ENCODE measurements around the gene COASY.
"Not testable (repeated sequence)": the region's sequence is repeated elsewhere in the genome, so short reads cannot be mapped to it uniquely, and the experiment has no call there.

Gene COASY

GRCh38 chr17:42548070-42548837, 13.7 kb upstream of the COASY start:
- no peak for TF ChIP-seq REST (IDR thresholded peaks at IDR 0.05; ENCODE audit: insufficient read depth in 1 of 2, low read depth in 2 of 2, low read length in 2 of 2)
- TF ChIP-seq POLR2AphosphoS5 (IDR thresholded peaks at IDR 0.05; ENCODE audit: low read depth, low read length), result no peak
- no peak for TF ChIP-seq TAF1 (IDR thresholded peaks at IDR 0.05; ENCODE audit: borderline replicate concordance, insufficient read depth, low read length)
- no peak for TF ChIP-seq SIN3A (IDR thresholded peaks at IDR 0.05; ENCODE audit: borderline replicate concordance, insufficient read depth, low read length)
- no peak for TF ChIP-seq FOXP2 (optimal IDR thresholded peaks at IDR 0.05; ENCODE audit: borderline replicate concordance, extremely low read depth, extremely low read length, insufficient read depth)

GRCh38 chr17:42548993-42549755, 12.8 kb upstream of the COASY start:
- TF ChIP-seq TAF1 (IDR thresholded peaks at IDR 0.05; ENCODE audit: borderline replicate concordance, insufficient read depth, low read length) (no peak), POLR2AphosphoS5 (IDR thresholded peaks at IDR 0.05; ENCODE audit: low read depth, low read length) (no peak), REST (IDR thresholded peaks at IDR 0.05; ENCODE audit: insufficient read depth in 1 of 2, low read depth in 2 of 2, low read length in 2 of 2) (no peak), SIN3A (IDR thresholded peaks at IDR 0.05; ENCODE audit: borderline replicate concordance, insufficient read depth, low read length) (no peak), FOXP2 (optimal IDR thresholded peaks at IDR 0.05; ENCODE audit: borderline replicate concordance, extremely low read depth, extremely low read length, insufficient read depth) (no peak)

GRCh38 chr17:42552736-42553135, 9.2 kb upstream of the COASY start, which contains the start of gene HSD17B1:
Gene HSD17B1 (plus strand): TSS chr17:42552923. CDS start chr17:42552934, 11 bp downstream.
- TF ChIP-seq TAF1 (IDR thresholded peaks at IDR 0.05; ENCODE audit: borderline replicate concordance, insufficient read depth, low read length); POLR2AphosphoS5 (IDR thresholded peaks at IDR 0.05; ENCODE audit: low read depth, low read length); SIN3A (IDR thresholded peaks at IDR 0.05; ENCODE audit: borderline replicate concordance, insufficient read depth, low read length): not testable (repeated sequence)

- TF ChIP-seq SIN3A (IDR thresholded peaks at IDR 0.05; ENCODE audit: borderline replicate concordance, insufficient read depth, low read length), result no peak
- no peak for TF ChIP-seq POLR2AphosphoS5 (IDR thresholded peaks at IDR 0.05; ENCODE audit: low read depth, low read length)
- no peak for TF ChIP-seq TAF1 (IDR thresholded peaks at IDR 0.05; ENCODE audit: borderline replicate concordance, insufficient read depth, low read length)
- no peak for TF ChIP-seq FOXP2 (optimal IDR thresholded peaks at IDR 0.05; ENCODE audit: borderline replicate concordance, extremely low read depth, extremely low read length, insufficient read depth)
- no peak for TF ChIP-seq REST (IDR thresholded peaks at IDR 0.05; ENCODE audit: insufficient read depth in 1 of 2, low read depth in 2 of 2, low read length in 2 of 2)
Measured at GRCh38 chr17:42553161-42553818, 8.7 kb upstream of the COASY start.

GRCh38 chr17:42553866-42554249, 8.1 kb upstream of the COASY start:
- no peak for TF ChIP-seq POLR2AphosphoS5 (IDR thresholded peaks at IDR 0.05; ENCODE audit: low read depth, low read length)

All from PFSK-1 (cell line).